ENCODE measurements around the gene PRND.

Gene PRND

GRCh38 chr20:4708036-4708435, 13.7 kb upstream of the PRND start:
- no peaks in the 10 kb centered on the region for H3K9me2 ChIP-seq (ENCODE audit: low read depth, low read length)
- H2AFZ ChIP-seq (ENCODE audit: low read length): no peak overlapping the region
- H3K27me3 ChIP-seq (ENCODE audit: insufficient read depth, low read length): no peaks in the 10 kb centered on the region
- no peak overlapping the region for H3K9ac ChIP-seq (ENCODE audit: low read length)
- no peaks in the 10 kb centered on the region for H3K79me2 ChIP-seq (ENCODE audit: insufficient read depth, low read length)
- no peaks in the 10 kb centered on the region for H4K20me1 ChIP-seq (ENCODE audit: insufficient read depth, low read length)
- H3K4me3 ChIP-seq (ENCODE audit: low read depth, low read length, poor library complexity, severe bottlenecking): no peak overlapping the region
- H3K36me3 ChIP-seq (ENCODE audit: insufficient read depth, low read length): no peaks in the 10 kb centered on the region
- no peaks in the 10 kb centered on the region for H3F3A ChIP-seq (ENCODE audit: insufficient read depth, low read length)
- no peak overlapping the region for H3K27ac ChIP-seq (ENCODE audit: low read depth, low read length, poor library complexity, severe bottlenecking)
- H3K9me3 ChIP-seq (ENCODE audit: low read length): no peaks in the 10 kb centered on the region
- no peak overlapping the region for H3K4me2 ChIP-seq (ENCODE audit: low read length)
- TF ChIP-seq CTCF (IDR thresholded peaks at IDR 0.05; ENCODE audit: low read length) (no peak), EZH2 (IDR thresholded peaks at IDR 0.05; ENCODE audit: borderline replicate concordance, low read length) (no peak)
- peaks cover 10% of the 10 kb centered on the region for H3K4me1 ChIP-seq (ENCODE audit: insufficient read depth, low read length, severe bottlenecking)

- TF ChIP-seq CTCF (IDR thresholded peaks at IDR 0.05; ENCODE audit: low read length): no peak
- no peak for TF ChIP-seq EZH2 (IDR thresholded peaks at IDR 0.05; ENCODE audit: borderline replicate concordance, low read length)
- Histone ChIP-seq H3K9me2 (ENCODE audit: low read depth, low read length) (no peaks in the 10 kb centered on the region), H3K27me3 (ENCODE audit: insufficient read depth, low read length) (no peaks in the 10 kb centered on the region), H3F3A (ENCODE audit: insufficient read depth, low read length) (no peaks in the 10 kb centered on the region), H3K9ac (ENCODE audit: low read length) (no peak overlapping the region), H3K4me3 (ENCODE audit: low read depth, low read length, poor library complexity, severe bottlenecking) (no peak overlapping the region), H2AFZ (ENCODE audit: low read length) (no peak overlapping the region), H3K79me2 (ENCODE audit: insufficient read depth, low read length) (no peaks in the 10 kb centered on the region), H3K4me2 (ENCODE audit: low read length) (no peak overlapping the region), H3K36me3 (ENCODE audit: insufficient read depth, low read length) (no peaks in the 10 kb centered on the region), H3K9me3 (ENCODE audit: low read length) (no peaks in the 10 kb centered on the region), H4K20me1 (ENCODE audit: insufficient read depth, low read length) (no peaks in the 10 kb centered on the region), H3K4me1 (ENCODE audit: insufficient read depth, low read length, severe bottlenecking) (peaks cover 10% of the 10 kb centered on the region), H3K27ac (ENCODE audit: low read depth, low read length, poor library complexity, severe bottlenecking) (no peak overlapping the region)
Observed at GRCh38 chr20:4708856-4709255, 12.9 kb upstream of the PRND start.

- Histone ChIP-seq H3K4me2 (ENCODE audit: low read length) (no peak overlapping the region), H3K9me2 (ENCODE audit: low read depth, low read length) (no peaks in the 10 kb centered on the region), H3K27ac (ENCODE audit: low read depth, low read length, poor library complexity, severe bottlenecking) (no peak overlapping the region), H4K20me1 (ENCODE audit: insufficient read depth, low read length) (no peaks in the 10 kb centered on the region), H3K79me2 (ENCODE audit: insufficient read depth, low read length) (no peaks in the 10 kb centered on the region), H2AFZ (ENCODE audit: low read length) (no peak overlapping the region), H3F3A (ENCODE audit: insufficient read depth, low read length) (no peaks in the 10 kb centered on the region), H3K4me3 (ENCODE audit: low read depth, low read length, poor library complexity, severe bottlenecking) (no peak overlapping the region), H3K9ac (ENCODE audit: low read length) (no peak overlapping the region), H3K9me3 (ENCODE audit: low read length) (no peaks in the 10 kb centered on the region), H3K4me1 (ENCODE audit: insufficient read depth, low read length, severe bottlenecking) (peaks cover 4% of the 10 kb centered on the region), H3K27me3 (ENCODE audit: insufficient read depth, low read length) (no peaks in the 10 kb centered on the region), H3K36me3 (ENCODE audit: insufficient read depth, low read length) (no peaks in the 10 kb centered on the region)
- TF ChIP-seq EZH2 (IDR thresholded peaks at IDR 0.05; ENCODE audit: borderline replicate concordance, low read length) (no peak), CTCF (IDR thresholded peaks at IDR 0.05; ENCODE audit: low read length) (no peak)
Observed at GRCh38 chr20:4709261-4710105, 12.2 kb upstream of the PRND start.
